HepG2 (cell line): Measurements from ENCODE around the gene MYRFL. TPM values are rescaled to one million over a fixed set of nuclear protein-coding genes. Genes with fewer than 3 reads are reported as not detected.
A peak's percentile ranks its signal among the peaks of the same experiment; 100 is the strongest.

Source experiments
- ADNP ChIP-seq: sonication (generic); formaldehyde crosslinking; IDR thresholded peaks from 2 replicates; pipeline ENCODE4 v1.4.0; 2020; ENCODE audit warnings: missing genetic modification reagents
- CCAR2 ChIP-seq: fragments of 200-400 bp; formaldehyde crosslinking; optimal IDR thresholded peaks from 2 replicates; pipeline ENCODE3; 2018; ENCODE audit warnings: low read depth, mild to moderate bottlenecking, low read length, moderate library complexity
- EP300 ChIP-seq, 3 experiments: sonication (generic) in 1 of 3; formaldehyde crosslinking in 1 of 3; IDR thresholded peaks; 2 replicates each; pipeline versions ENCODE4 v1.5.1 to v1.6.1; 2011 to 2020; ENCODE audit warnings: low read depth in 2 of 3, low read length in 2 of 3, borderline replicate concordance in 1 of 3, improper control_type of control experiment in 1 of 3, mild to moderate bottlenecking in 1 of 3, missing genetic modification reagents in 1 of 3, moderate library complexity in 1 of 3
- MTA1 ChIP-seq: sonication (generic); formaldehyde crosslinking; IDR thresholded peaks from 2 replicates; pipeline ENCODE4 v1.4.0; 2020; ENCODE audit warnings: missing genetic modification reagents, mild to moderate bottlenecking, borderline replicate concordance
- NCOA2 ChIP-seq: sonication (generic); formaldehyde crosslinking; IDR thresholded peaks from 2 replicates; pipeline ENCODE4 v1.8.0; 2022; ENCODE audit warnings: inconsistent platforms
- NFE2L2 ChIP-seq: fragments of 150-350 bp; IDR thresholded peaks from 2 replicates; pipeline ENCODE4 v1.6.1; 2014; ENCODE audit warnings: low read length
- NONO ChIP-seq, 2 experiments: fragments of 450-650 bp in 1 of 2; sonication (generic) in 1 of 2; formaldehyde crosslinking in 1 of 2; IDR thresholded peaks in 1 of 2; conservative IDR thresholded peaks in 1 of 2; 2 replicates each; pipeline versions ENCODE4 v1.6.1 to v1.8.0; 2017 to 2022; ENCODE audit warnings: mild to moderate bottlenecking in 1 of 2, missing genetic modification reagents in 1 of 2, moderate library complexity in 1 of 2
- PHF5A ChIP-seq: IDR thresholded peaks from one replicate; pipeline ENCODE4 v1.6.1; 2018; ENCODE audit warnings: low read depth, missing genetic modification reagents; ENCODE audit not compliant: unreplicated experiment
- PITX1 ChIP-seq: sonication (generic); formaldehyde crosslinking; IDR thresholded peaks from 2 replicates; pipeline ENCODE4 v1.5.1; 2020; ENCODE audit warnings: mild to moderate bottlenecking, missing genetic modification reagents
- SMARCE1 ChIP-seq: fragments of 450-650 bp; IDR thresholded peaks from 2 replicates; pipeline ENCODE4 v1.6.1; 2017; ENCODE audit warnings: borderline replicate concordance
- SYNCRIP ChIP-seq: fragments of 200-400 bp; formaldehyde crosslinking; IDR thresholded peaks from 2 replicates; pipeline ENCODE4 v1.6.1; 2018; ENCODE audit warnings: mild to moderate bottlenecking, low read depth, low read length; ENCODE audit not compliant: insufficient read depth
- ZNF160 ChIP-seq: sonication (generic); formaldehyde crosslinking; IDR thresholded peaks from 2 replicates; pipeline ENCODE4 v1.8.0; 2022; ENCODE audit warnings: mild to moderate bottlenecking, inconsistent platforms, missing genetic modification reagents
- ZNF274 ChIP-seq: sonication (generic); formaldehyde crosslinking; IDR thresholded peaks from 2 replicates; pipeline ENCODE4 v1.5.1; 2020; ENCODE audit warnings: mild to moderate bottlenecking, missing genetic modification reagents
- ZNF326 ChIP-seq: sonication (generic); formaldehyde crosslinking; IDR thresholded peaks from 2 replicates; pipeline ENCODE4 v1.4.0; 2020; ENCODE audit warnings: missing genetic modification reagents, borderline replicate concordance
- ZNF33B ChIP-seq: sonication (generic); formaldehyde crosslinking; IDR thresholded peaks from 2 replicates; pipeline ENCODE4 v1.5.1; 2020; ENCODE audit warnings: mild to moderate bottlenecking, missing genetic modification reagents
- ZNF572 ChIP-seq: sonication (generic); formaldehyde crosslinking; IDR thresholded peaks from 2 replicates; pipeline ENCODE4 v1.5.1; 2020; ENCODE audit warnings: mild to moderate bottlenecking, missing genetic modification reagents
- ZSCAN29 ChIP-seq: sonication (generic); formaldehyde crosslinking; conservative IDR thresholded peaks from 2 replicates; pipeline ENCODE4 v1.4.0; 2020; ENCODE audit warnings: mild to moderate bottlenecking, missing genetic modification reagents
- polyA plus RNA-seq, 8 experiments: library from polyadenylated mRNA; depleted of rRNA in 3 of 8; stranded (reverse) in 7 of 8; unstranded in 1 of 8; fragments of >200 nt; fragmentation: Illumina TruSeq in 4 of 8; extraction: Trizol in 4 of 8; gene quantifications; 2 replicates each; pipeline versions ENCODE4 v1.2.1 to v1.2.3, GENCODE V29; 2011 to 2016; ENCODE audit warnings: low read depth in 4 of 8, missing spikeins in 1 of 8, mixed read lengths in 1 of 8; ENCODE audit not compliant: insufficient read depth in 1 of 8
- total RNA-seq, 5 experiments: library from RNA; depleted of rRNA; stranded (reverse); fragments of >200 nt; fragmentation: Illumina TruSeq; extraction: Trizol; gene quantifications; 2 replicates each; pipeline ENCODE4 v1.2.3, GENCODE V29; 2016; ENCODE audit warnings: low read depth in 1 of 5
- TF ChIP-seq, protein P1 (sequence below): sonication (generic); formaldehyde crosslinking; conservative IDR thresholded peaks from 2 replicates; pipeline ENCODE4 v1.8.0; 2022; ENCODE audit warnings: missing genetic modification reagents
- TF ChIP-seq, protein P2 (sequence below): sonication (generic); formaldehyde crosslinking; IDR thresholded peaks from 2 replicates; pipeline ENCODE4 v1.5.0; 2020; ENCODE audit warnings: missing genetic modification reagents, mild to moderate bottlenecking, borderline replicate concordance
- TF ChIP-seq, protein P3 (sequence below): sonication (generic); formaldehyde crosslinking; IDR thresholded peaks from 2 replicates; pipeline ENCODE4 v1.5.1; 2020; ENCODE audit warnings: missing genetic modification reagents, mild to moderate bottlenecking, borderline replicate concordance
- TF ChIP-seq, protein P4 (sequence below): sonication (generic); formaldehyde crosslinking; IDR thresholded peaks from 2 replicates; pipeline ENCODE4; 2020; ENCODE audit warnings: missing genetic modification reagents, mild to moderate bottlenecking, borderline replicate concordance

MYRFL gene
- total and polyA plus RNA-seq, 2 of the 13 experiments (the other 11 are each of a cell fraction or from before 2014, with no cell fraction given) = 0.09 to 0.11 TPM

DNA sequence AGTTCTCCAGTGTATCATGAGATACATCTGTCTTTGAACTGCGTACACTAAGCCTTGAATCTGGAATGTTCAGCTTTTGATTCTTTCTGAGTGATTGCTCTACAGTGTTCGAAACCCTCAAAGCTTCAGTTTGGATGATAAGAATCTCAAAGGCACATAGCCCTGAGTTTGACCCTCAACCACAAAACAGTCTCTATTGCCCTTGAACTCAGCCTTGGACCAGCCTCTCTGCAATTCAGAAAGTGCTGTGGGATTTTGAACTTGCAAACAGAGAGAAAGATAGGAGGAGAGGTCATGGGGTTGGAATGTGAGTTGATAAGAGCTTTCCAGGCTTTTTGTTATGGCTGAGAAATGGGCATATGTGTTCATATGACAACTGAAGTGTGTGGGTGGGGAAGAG is 100.3 kb downstream of the MYRFL start (continued):
- TF ChIP-seq, protein P1, sequence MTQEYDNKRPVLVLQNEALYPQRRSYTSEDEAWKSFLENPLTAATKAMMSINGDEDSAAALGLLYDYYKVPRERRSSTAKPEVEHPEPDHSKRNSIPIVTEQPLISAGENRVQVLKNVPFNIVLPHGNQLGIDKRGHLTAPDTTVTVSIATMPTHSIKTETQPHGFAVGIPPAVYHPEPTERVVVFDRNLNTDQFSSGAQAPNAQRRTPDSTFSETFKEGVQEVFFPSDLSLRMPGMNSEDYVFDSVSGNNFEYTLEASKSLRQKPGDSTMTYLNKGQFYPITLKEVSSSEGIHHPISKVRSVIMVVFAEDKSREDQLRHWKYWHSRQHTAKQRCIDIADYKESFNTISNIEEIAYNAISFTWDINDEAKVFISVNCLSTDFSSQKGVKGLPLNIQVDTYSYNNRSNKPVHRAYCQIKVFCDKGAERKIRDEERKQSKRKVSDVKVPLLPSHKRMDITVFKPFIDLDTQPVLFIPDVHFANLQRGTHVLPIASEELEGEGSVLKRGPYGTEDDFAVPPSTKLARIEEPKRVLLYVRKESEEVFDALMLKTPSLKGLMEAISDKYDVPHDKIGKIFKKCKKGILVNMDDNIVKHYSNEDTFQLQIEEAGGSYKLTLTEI (CRISPR knock-in tag) = no peak
- no peak for TF ChIP-seq ZSCAN29 (CRISPR knock-in tag)
- peak; percentile 41; the same call in 1 of the 2 replicates for TF ChIP-seq PITX1 (CRISPR knock-in tag)
- peak in 1 of 2 experiments; percentile 67; a peak in 2 of 4 replicates for TF ChIP-seq EP300 (IDR thresholded peaks at IDR 0.05; ENCODE audit: low read depth in 2 of 2, low read length in 2 of 2)
- peak; percentile 70 for TF ChIP-seq EP300 (CRISPR knock-in tag; IDR thresholded peaks at IDR 0.05; ENCODE audit: borderline replicate concordance)
- TF ChIP-seq ZNF274 (CRISPR knock-in tag) = no peak
- no peak for TF ChIP-seq MTA1 (CRISPR knock-in tag)
- no peak for TF ChIP-seq NONO (IDR thresholded peaks at IDR 0.05)
- no peak; the same call in 1 of the 2 replicates for TF ChIP-seq NONO (CRISPR knock-in tag; conservative IDR thresholded peaks at IDR 0.05)
- no peak for TF ChIP-seq ZNF33B (CRISPR knock-in tag)
- TF ChIP-seq SYNCRIP = no peak
- TF ChIP-seq, protein P2, sequence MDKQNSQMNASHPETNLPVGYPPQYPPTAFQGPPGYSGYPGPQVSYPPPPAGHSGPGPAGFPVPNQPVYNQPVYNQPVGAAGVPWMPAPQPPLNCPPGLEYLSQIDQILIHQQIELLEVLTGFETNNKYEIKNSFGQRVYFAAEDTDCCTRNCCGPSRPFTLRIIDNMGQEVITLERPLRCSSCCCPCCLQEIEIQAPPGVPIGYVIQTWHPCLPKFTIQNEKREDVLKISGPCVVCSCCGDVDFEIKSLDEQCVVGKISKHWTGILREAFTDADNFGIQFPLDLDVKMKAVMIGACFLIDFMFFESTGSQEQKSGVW = no peak
- no peak for TF ChIP-seq PHF5A (CRISPR knock-in tag)
- TF ChIP-seq ZNF326 = no peak
- TF ChIP-seq, protein P3, sequence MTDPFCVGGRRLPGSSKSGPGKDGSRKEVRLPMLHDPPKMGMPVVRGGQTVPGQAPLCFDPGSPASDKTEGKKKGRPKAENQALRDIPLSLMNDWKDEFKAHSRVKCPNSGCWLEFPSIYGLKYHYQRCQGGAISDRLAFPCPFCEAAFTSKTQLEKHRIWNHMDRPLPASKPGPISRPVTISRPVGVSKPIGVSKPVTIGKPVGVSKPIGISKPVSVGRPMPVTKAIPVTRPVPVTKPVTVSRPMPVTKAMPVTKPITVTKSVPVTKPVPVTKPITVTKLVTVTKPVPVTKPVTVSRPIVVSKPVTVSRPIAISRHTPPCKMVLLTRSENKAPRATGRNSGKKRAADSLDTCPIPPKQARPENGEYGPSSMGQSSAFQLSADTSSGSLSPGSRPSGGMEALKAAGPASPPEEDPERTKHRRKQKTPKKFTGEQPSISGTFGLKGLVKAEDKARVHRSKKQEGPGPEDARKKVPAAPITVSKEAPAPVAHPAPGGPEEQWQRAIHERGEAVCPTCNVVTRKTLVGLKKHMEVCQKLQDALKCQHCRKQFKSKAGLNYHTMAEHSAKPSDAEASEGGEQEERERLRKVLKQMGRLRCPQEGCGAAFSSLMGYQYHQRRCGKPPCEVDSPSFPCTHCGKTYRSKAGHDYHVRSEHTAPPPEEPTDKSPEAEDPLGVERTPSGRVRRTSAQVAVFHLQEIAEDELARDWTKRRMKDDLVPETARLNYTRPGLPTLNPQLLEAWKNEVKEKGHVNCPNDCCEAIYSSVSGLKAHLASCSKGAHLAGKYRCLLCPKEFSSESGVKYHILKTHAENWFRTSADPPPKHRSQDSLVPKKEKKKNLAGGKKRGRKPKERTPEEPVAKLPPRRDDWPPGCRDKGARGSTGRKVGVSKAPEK = no peak
- no peak for TF ChIP-seq ZNF572
- TF ChIP-seq, protein P4, sequence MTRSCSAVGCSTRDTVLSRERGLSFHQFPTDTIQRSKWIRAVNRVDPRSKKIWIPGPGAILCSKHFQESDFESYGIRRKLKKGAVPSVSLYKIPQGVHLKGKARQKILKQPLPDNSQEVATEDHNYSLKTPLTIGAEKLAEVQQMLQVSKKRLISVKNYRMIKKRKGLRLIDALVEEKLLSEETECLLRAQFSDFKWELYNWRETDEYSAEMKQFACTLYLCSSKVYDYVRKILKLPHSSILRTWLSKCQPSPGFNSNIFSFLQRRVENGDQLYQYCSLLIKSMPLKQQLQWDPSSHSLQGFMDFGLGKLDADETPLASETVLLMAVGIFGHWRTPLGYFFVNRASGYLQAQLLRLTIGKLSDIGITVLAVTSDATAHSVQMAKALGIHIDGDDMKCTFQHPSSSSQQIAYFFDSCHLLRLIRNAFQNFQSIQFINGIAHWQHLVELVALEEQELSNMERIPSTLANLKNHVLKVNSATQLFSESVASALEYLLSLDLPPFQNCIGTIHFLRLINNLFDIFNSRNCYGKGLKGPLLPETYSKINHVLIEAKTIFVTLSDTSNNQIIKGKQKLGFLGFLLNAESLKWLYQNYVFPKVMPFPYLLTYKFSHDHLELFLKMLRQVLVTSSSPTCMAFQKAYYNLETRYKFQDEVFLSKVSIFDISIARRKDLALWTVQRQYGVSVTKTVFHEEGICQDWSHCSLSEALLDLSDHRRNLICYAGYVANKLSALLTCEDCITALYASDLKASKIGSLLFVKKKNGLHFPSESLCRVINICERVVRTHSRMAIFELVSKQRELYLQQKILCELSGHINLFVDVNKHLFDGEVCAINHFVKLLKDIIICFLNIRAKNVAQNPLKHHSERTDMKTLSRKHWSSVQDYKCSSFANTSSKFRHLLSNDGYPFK (CRISPR knock-in tag) = no peak
- TF ChIP-seq SMARCE1 = no peak
- peak; percentile 79 for TF ChIP-seq NCOA2 (CRISPR knock-in tag)
- no peak for TF ChIP-seq ADNP (CRISPR knock-in tag)
- TF ChIP-seq NFE2L2 = no peak
- TF ChIP-seq ZNF160 (CRISPR knock-in tag) = no peak
- TF ChIP-seq CCAR2 = no peak
